ENCODE results near the gene SLC30A2. TPM values are rescaled to one million over a fixed set of nuclear protein-coding genes. Genes with fewer than 3 reads are reported as not detected.
"Not testable (repeated sequence)": the region's sequence is repeated elsewhere in the genome, so short reads cannot be mapped to it uniquely, and the experiment has no call there.

The SLC30A2 gene, protein sequence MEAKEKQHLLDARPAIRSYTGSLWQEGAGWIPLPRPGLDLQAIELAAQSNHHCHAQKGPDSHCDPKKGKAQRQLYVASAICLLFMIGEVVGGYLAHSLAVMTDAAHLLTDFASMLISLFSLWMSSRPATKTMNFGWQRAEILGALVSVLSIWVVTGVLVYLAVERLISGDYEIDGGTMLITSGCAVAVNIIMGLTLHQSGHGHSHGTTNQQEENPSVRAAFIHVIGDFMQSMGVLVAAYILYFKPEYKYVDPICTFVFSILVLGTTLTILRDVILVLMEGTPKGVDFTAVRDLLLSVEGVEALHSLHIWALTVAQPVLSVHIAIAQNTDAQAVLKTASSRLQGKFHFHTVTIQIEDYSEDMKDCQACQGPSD
- 10 to 100 TPM in 1 of 4 donors, under 1 TPM in 3; 0.09 to 43.2 (median 0.36) TPM for polyA plus RNA-seq
- long read RNA-seq, donor 1, result 0 reads
- long read RNA-seq, donor 2, partial matches to known transcripts, result 0 of 2 reads
- long read RNA-seq, donor 2, other reads (novel, unspliced or antisense), result 0 of 2 reads
- long read RNA-seq, donor 3, partial matches to known transcripts, result 6 of 11 reads
- long read RNA-seq, donor 3, other reads (novel, unspliced or antisense), result 0 of 11 reads
- long read RNA-seq, donor 4, result 0 reads
- long read RNA-seq, donor 5, partial matches to known transcripts, result 0 of 1 reads
- long read RNA-seq, donor 5, other reads (novel, unspliced or antisense), result 0 of 1 reads
- long read RNA-seq, donor 6, transcript SLC30A2-201 (8 exons, 2,494 nt), result major isoform, 8 of 18 reads
- long read RNA-seq, donor 6, partial matches to known transcripts, result 10 of 18 reads
- long read RNA-seq, donor 6, other reads (novel, unspliced or antisense), result 0 of 18 reads
- long read RNA-seq, donor 7, result 0 reads
- long read RNA-seq, donor 8, result 0 reads
- long read RNA-seq, donor 9, partial matches to known transcripts, result 0 of 1 reads
- long read RNA-seq, donor 9, other reads (novel, unspliced or antisense), result 0 of 1 reads
- long read RNA-seq, donor 10, partial matches to known transcripts, result 0 of 3 reads
- long read RNA-seq, donor 10, other reads (novel, unspliced or antisense), result 0 of 3 reads

DNA sequence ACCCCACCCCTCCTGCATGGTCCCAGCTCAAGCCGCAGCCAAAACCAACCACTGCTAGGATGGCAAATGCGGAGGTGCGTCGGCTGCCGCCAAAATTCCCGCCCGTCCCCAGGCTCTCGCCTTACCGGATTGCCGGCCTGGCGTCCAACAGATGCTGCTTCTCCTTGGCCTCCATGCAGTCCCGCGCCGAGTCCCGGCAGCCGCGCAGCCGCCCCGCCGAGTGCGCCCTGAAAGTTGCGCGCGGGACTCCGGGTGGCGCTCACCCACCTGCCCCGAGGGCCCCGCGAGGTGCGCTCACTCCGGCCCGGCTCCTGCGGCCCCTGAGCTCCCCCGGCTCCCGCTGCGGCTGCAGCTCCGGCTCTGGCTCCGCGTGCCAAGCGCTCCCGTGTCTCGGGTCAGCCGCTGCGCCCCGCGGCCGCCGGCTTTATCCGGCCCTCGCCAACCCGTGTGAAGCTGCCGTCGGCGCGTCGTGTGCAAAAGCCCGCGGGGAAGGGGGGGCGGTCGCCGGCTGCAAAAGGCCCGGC is at the start of gene SLC30A2:
TSS of gene SLC30A2 (minus strand) at position 397 of the 524 bp plus-strand sequence. CDS start at position 175, 222 bp downstream.
- Histone ChIP-seq H3K4me1 (ENCODE audit: control insufficient read depth in 3 of 3, insufficient read depth in 2 of 3, low read depth in 1 of 3, low read length in 2 of 3) (peaks cover 0 to 51% (median 2%) of the 10 kb centered on the region in 3 donors), H3K9me3 (ENCODE audit: control insufficient read depth in 2 of 2, insufficient read depth in 1 of 2, low read depth in 1 of 2, low read length in 1 of 2) (no peaks in the 10 kb centered on the region), H3K27ac (ENCODE audit: low read depth in 1 of 3, low read length in 2 of 3) (peak within 1 kb of the TSS in 1 of 3 donors; percentile 91), H3K4me3 (ENCODE audit: low read depth in 1 of 3, low read length in 3 of 3) (peak within 1 kb of the TSS in 2 of 3 donors; percentile 35 to 73), H3K27me3 (ENCODE audit: control insufficient read depth in 3 of 3, insufficient read depth in 3 of 3, low read length in 3 of 3) (peaks cover 14 to 22% (median 15%) of the 10 kb centered on the region in 3 donors), H3K36me3 (ENCODE audit: control insufficient read depth in 3 of 3, insufficient read depth in 2 of 3, low read depth in 1 of 3, low read length in 3 of 3) (peaks cover 0 to 36% (median 0%) of the 10 kb centered on the region in 3 donors)
- FAIRE-seq (no peak), DNase-seq (peak in 1 of 2 donors; percentile 81)
- 1 to 2% (median 2%) methylated on average over 36 to 62 of the region's 62 CpGs for WGBS, 3 donors

GRCh38 chr1:26094677-26095383 is 48.9 kb upstream of the SLC30A2 start:
- H3K4me1 ChIP-seq (ENCODE audit: control insufficient read depth in 3 of 3, insufficient read depth in 2 of 3, low read depth in 1 of 3, low read length in 2 of 3), result peaks cover 0 to 6% (median 0%) of the 10 kb centered on the region in 3 donors
- no peak overlapping the region for H3K4me3 ChIP-seq (ENCODE audit: low read depth in 1 of 3, low read length in 3 of 3)
- no peak for DNase-seq
- no peaks in the 10 kb centered on the region for H3K27me3 ChIP-seq (ENCODE audit: control insufficient read depth in 3 of 3, insufficient read depth in 3 of 3, low read length in 3 of 3)
- no peak overlapping the region for H3K27ac ChIP-seq (ENCODE audit: low read depth in 1 of 3, low read length in 2 of 3)
- no peaks in the 10 kb centered on the region for H3K36me3 ChIP-seq (ENCODE audit: control insufficient read depth in 3 of 3, insufficient read depth in 2 of 3, low read depth in 1 of 3, low read length in 3 of 3)
- H3K9me3 ChIP-seq (ENCODE audit: control insufficient read depth in 2 of 2, insufficient read depth in 1 of 2, low read depth in 1 of 2, low read length in 1 of 2), result no peaks in the 10 kb centered on the region
- WGBS, 3 donors, result 54 to 80% (median 76%) methylated on average over 16 to 17 of the region's 17 CpGs
- no peak for FAIRE-seq

GRCh38 chr1:26094076-26094669 is 48.3 kb upstream of the SLC30A2 start:
- WGBS, 3 donors, result 26 to 33% (median 27%) methylated on average over 11 of the region's 11 CpGs
- no peak overlapping the region for H3K4me3 ChIP-seq (ENCODE audit: low read depth in 1 of 3, low read length in 3 of 3)
- H3K27ac ChIP-seq (ENCODE audit: low read depth in 1 of 3, low read length in 2 of 3), result no peak overlapping the region
- H3K27me3 ChIP-seq (ENCODE audit: control insufficient read depth in 3 of 3, insufficient read depth in 3 of 3, low read length in 3 of 3), result no peaks in the 10 kb centered on the region
- DNase-seq (no peak), FAIRE-seq (no peak)
- peaks cover 0 to 6% (median 0%) of the 10 kb centered on the region in 3 donors for H3K4me1 ChIP-seq (ENCODE audit: control insufficient read depth in 3 of 3, insufficient read depth in 2 of 3, low read depth in 1 of 3, low read length in 2 of 3)
- no peaks in the 10 kb centered on the region for H3K9me3 ChIP-seq (ENCODE audit: control insufficient read depth in 2 of 2, insufficient read depth in 1 of 2, low read depth in 1 of 2, low read length in 1 of 2)
- H3K36me3 ChIP-seq (ENCODE audit: control insufficient read depth in 3 of 3, insufficient read depth in 2 of 3, low read depth in 1 of 3, low read length in 3 of 3), result no peaks in the 10 kb centered on the region

- not testable (repeated sequence) for H3K4me3 ChIP-seq (ENCODE audit: low read depth in 1 of 3, low read length in 3 of 3); H3K27ac ChIP-seq (ENCODE audit: low read depth in 1 of 3, low read length in 2 of 3)
- WGBS, 3 donors, result 37 to 47% (median 43%) methylated on average over 6 of the region's 6 CpGs
These were observed 47.7 kb upstream of the SLC30A2 start for GRCh38 chr1:26093569-26093968.

GRCh38 chr1:26092422-26092821 is 46.5 kb upstream of the SLC30A2 start:
- no peaks in the 10 kb centered on the region for H3K9me3 ChIP-seq (ENCODE audit: control insufficient read depth in 2 of 2, insufficient read depth in 1 of 2, low read depth in 1 of 2, low read length in 1 of 2)
- 60 to 70% (median 64%) methylated on average over 7 of the region's 7 CpGs for WGBS, 3 donors
- FAIRE-seq, result no peak
- peaks cover 0 to 6% (median 0%) of the 10 kb centered on the region in 3 donors for H3K4me1 ChIP-seq (ENCODE audit: control insufficient read depth in 3 of 3, insufficient read depth in 2 of 3, low read depth in 1 of 3, low read length in 2 of 3)
- no peaks in the 10 kb centered on the region for H3K36me3 ChIP-seq (ENCODE audit: control insufficient read depth in 3 of 3, insufficient read depth in 2 of 3, low read depth in 1 of 3, low read length in 3 of 3)
- H3K27ac ChIP-seq (ENCODE audit: low read depth in 1 of 3, low read length in 2 of 3), result no peak overlapping the region
- no peak for DNase-seq
- no peak overlapping the region for H3K4me3 ChIP-seq (ENCODE audit: low read depth in 1 of 3, low read length in 3 of 3)
- no peaks in the 10 kb centered on the region for H3K27me3 ChIP-seq (ENCODE audit: control insufficient read depth in 3 of 3, insufficient read depth in 3 of 3, low read length in 3 of 3)

More at GRCh38 chr1:26093569-26093968, 47.7 kb upstream of the SLC30A2 start:
- not testable (repeated sequence) for H3K36me3 ChIP-seq (ENCODE audit: control insufficient read depth in 3 of 3, insufficient read depth in 2 of 3, low read depth in 1 of 3, low read length in 3 of 3); H3K9me3 ChIP-seq (ENCODE audit: control insufficient read depth in 2 of 2, insufficient read depth in 1 of 2, low read depth in 1 of 2, low read length in 1 of 2); H3K4me1 ChIP-seq (ENCODE audit: control insufficient read depth in 3 of 3, insufficient read depth in 2 of 3, low read depth in 1 of 3, low read length in 2 of 3); FAIRE-seq; H3K27me3 ChIP-seq (ENCODE audit: control insufficient read depth in 3 of 3, insufficient read depth in 3 of 3, low read length in 3 of 3); DNase-seq

- H3K9me3 ChIP-seq (ENCODE audit: control insufficient read depth in 2 of 2, insufficient read depth in 1 of 2, low read depth in 1 of 2, low read length in 1 of 2), result no peaks in the 10 kb centered on the region
- H3K27me3 ChIP-seq (ENCODE audit: control insufficient read depth in 3 of 3, insufficient read depth in 3 of 3, low read length in 3 of 3), result peaks cover 0 to 2% (median 0%) of the 10 kb centered on the region in 3 donors
- DNase-seq, result no peak
- peaks cover 0 to 6% (median 0%) of the 10 kb centered on the region in 3 donors for H3K4me1 ChIP-seq (ENCODE audit: control insufficient read depth in 3 of 3, insufficient read depth in 2 of 3, low read depth in 1 of 3, low read length in 2 of 3)
- no peaks in the 10 kb centered on the region for H3K36me3 ChIP-seq (ENCODE audit: control insufficient read depth in 3 of 3, insufficient read depth in 2 of 3, low read depth in 1 of 3, low read length in 3 of 3)
- no peak overlapping the region for H3K27ac ChIP-seq (ENCODE audit: low read depth in 1 of 3, low read length in 2 of 3)
- H3K4me3 ChIP-seq (ENCODE audit: low read depth in 1 of 3, low read length in 3 of 3), result no peak overlapping the region
- 72 to 88% (median 81%) methylated on average over 3 of the region's 3 CpGs for WGBS, 3 donors
- FAIRE-seq, result no peak
These were observed 45.0 kb upstream of the SLC30A2 start for GRCh38 chr1:26090893-26091292.

DNA sequence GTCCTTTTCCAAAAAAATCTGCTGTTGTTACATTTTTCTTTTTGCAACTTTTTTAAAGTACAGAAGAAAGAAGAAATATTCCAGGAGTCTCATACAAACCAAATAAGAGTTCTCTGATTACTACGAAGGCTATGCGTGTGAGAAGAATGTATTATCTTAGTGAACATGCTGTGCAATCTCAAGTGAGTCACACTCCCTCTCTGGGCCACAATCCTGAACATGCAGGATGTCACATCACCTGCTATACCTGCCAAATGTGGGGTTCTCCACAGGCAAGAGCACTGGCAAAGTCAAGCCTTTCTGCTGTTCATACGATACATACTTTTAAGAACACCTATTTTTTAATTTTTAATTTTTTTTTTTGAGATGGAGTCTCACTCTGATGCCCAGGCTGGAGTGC is 43.2 kb upstream of the SLC30A2 start:
- Histone ChIP-seq H3K36me3 (ENCODE audit: control insufficient read depth in 3 of 3, insufficient read depth in 2 of 3, low read depth in 1 of 3, low read length in 3 of 3) (no peaks in the 10 kb centered on the region), H3K27ac (ENCODE audit: low read depth in 1 of 3, low read length in 2 of 3) (no peak overlapping the region), H3K4me1 (ENCODE audit: control insufficient read depth in 3 of 3, insufficient read depth in 2 of 3, low read depth in 1 of 3, low read length in 2 of 3) (peaks cover 0 to 7% (median 0%) of the 10 kb centered on the region in 3 donors), H3K4me3 (ENCODE audit: low read depth in 1 of 3, low read length in 3 of 3) (no peak overlapping the region), H3K27me3 (ENCODE audit: control insufficient read depth in 3 of 3, insufficient read depth in 3 of 3, low read length in 3 of 3) (peaks cover 0 to 2% (median 0%) of the 10 kb centered on the region in 3 donors), H3K9me3 (ENCODE audit: control insufficient read depth in 2 of 2, insufficient read depth in 1 of 2, low read depth in 1 of 2, low read length in 1 of 2) (no peaks in the 10 kb centered on the region)
- DNase-seq (no peak), FAIRE-seq (no peak)
- WGBS, 3 donors, result 96 to 98% (median 97%) methylated on average over 3 of the region's 3 CpGs
